Activated CD4-positive, alpha-beta memory T cell treated with anti-CD3 and anti-CD28 coated beads, Interleukin-2, amount 10 ng/mL, durations not matched to agents 7 days and 5 days (primary cell): Measurements from ENCODE around the gene MAD1L1. TPM values are rescaled to one million over a fixed set of nuclear protein-coding genes. Genes with fewer than 3 reads are reported as not detected.

ENCODE experiments used
- CTCF ChIA-PET: fragments of 350-600 bp; sonication (Branson Sonifier 250); formaldehyde crosslinking; loops from one replicate; lab custom pipeline; 2021; ENCODE audit warnings: antibody characterized with exemption, inconsistent platforms; lab: Charles Lee
- POLR2A ChIA-PET: fragments of 350-600 bp; sonication (Branson Sonifier 250); formaldehyde crosslinking; loops from one replicate; lab custom pipeline; 2021; ENCODE audit warnings: antibody characterized with exemption; lab: Charles Lee
- DNase-seq: peaks from one replicate; pipeline ENCODE4 v3.0.0-alpha.2; 2020
- H3K27ac Mint-ChIP-seq: one replicate; pipeline ENCODE4 v1.8.0; 2021; ENCODE audit warnings: mild to moderate bottlenecking, mixed read lengths
- H3K27me3 Mint-ChIP-seq: one replicate; pipeline ENCODE4 v1.8.0; 2021; ENCODE audit warnings: mixed read lengths
- H3K36me3 Mint-ChIP-seq: one replicate; pipeline ENCODE4 v1.8.0; 2021; ENCODE audit warnings: low read depth, mixed read lengths
- H3K4me1 Mint-ChIP-seq: one replicate; pipeline ENCODE4 v1.8.0; 2021; ENCODE audit warnings: mixed read lengths
- H3K4me3 Mint-ChIP-seq: one replicate; pipeline ENCODE4 v1.8.0; 2021; ENCODE audit warnings: mild to moderate bottlenecking, mixed read lengths
- H3K9me3 Mint-ChIP-seq: one replicate; pipeline ENCODE4 v1.8.0; 2021; ENCODE audit warnings: mixed read lengths
- total RNA-seq, 2 experiments: library from RNA; stranded (reverse); gene quantifications; one replicate each; pipeline ENCODE4 v1.2.3, GENCODE V29; 2021

MAD1L1 gene
- total RNA-seq, 2 experiments from 2014 or later, result 120 to 136 TPM

DNA sequence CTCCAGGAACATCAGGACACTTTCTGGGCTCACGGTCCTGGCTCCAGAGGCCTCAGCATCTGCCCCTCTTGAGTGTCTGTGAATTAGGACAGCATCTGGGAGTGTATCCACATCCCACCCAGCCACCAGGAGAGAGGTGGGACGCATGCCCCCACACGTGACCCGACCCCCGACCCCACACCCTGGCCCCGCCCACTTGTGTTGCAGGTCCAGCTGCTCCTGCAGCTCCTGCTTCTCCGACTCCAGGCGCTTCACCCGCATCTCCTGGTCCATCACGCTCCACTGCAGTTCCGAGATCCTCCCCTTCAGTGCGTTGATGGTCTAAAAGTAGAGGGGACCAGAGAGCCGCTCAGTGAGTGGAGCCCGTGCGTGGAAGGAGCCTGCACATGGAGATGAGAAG is 13.6 kb downstream of the MAD1L1 start:
- POLR2A ChIA-PET, result no interaction called here
- Mint-ChIP-seq H3K9me3 (no peaks in the 10 kb centered on the region), H3K4me1 (peaks cover 20% of the 10 kb centered on the region), H3K4me3 (no peak overlapping the region), H3K36me3 (peaks cover 35% of the 10 kb centered on the region), H3K27ac (no peak overlapping the region), H3K27me3 (no peaks in the 10 kb centered on the region)
- CTCF ChIA-PET, result no interaction called here
- no peak for DNase-seq

GRCh38 chr7:2218444-2218785 is 14.3 kb downstream of the MAD1L1 start:
- ChIA-PET POLR2A (no interaction called here), CTCF (no interaction called here)
- Mint-ChIP-seq H3K27ac (no peak overlapping the region), H3K36me3 (peaks cover 38% of the 10 kb centered on the region), H3K4me1 (peaks cover 26% of the 10 kb centered on the region), H3K27me3 (no peaks in the 10 kb centered on the region), H3K4me3 (no peak overlapping the region), H3K9me3 (no peaks in the 10 kb centered on the region)
- DNase-seq, result no peak

- Mint-ChIP-seq H3K9me3 (no peaks in the 10 kb centered on the region), H3K4me3 (no peak overlapping the region), H3K36me3 (peaks cover 42% of the 10 kb centered on the region), H3K27ac (no peak overlapping the region), H3K4me1 (peaks cover 26% of the 10 kb centered on the region), H3K27me3 (no peaks in the 10 kb centered on the region)
- no peak for DNase-seq
- CTCF ChIA-PET, result no interaction called here
- POLR2A ChIA-PET, result no interaction called here
Measured at GRCh38 chr7:2217716-2218443, 14.9 kb downstream of the MAD1L1 start.

DNA sequence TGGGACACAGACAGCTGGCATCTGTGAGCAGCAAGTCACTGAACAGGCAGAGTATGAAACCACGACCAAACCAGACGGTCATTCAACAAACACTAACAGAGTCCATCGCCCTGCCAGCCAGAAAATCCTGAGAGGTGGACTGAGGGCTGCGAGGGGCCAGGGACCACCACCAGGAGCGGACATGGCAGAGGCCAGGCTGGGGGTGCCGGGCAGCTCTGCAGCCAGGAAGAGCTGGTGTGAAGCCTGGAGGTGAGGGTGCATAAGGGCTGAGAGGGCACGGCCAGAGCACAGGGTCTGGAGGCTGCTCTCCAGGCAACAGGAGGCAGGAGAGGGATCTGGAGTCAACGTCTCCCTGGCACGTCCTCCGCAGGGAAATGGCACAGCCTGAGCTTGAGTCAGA is 15.5 kb downstream of the MAD1L1 start:
- CTCF ChIA-PET, result no interaction called here
- Mint-ChIP-seq H3K4me1 (peaks cover 26% of the 10 kb centered on the region), H3K9me3 (no peaks in the 10 kb centered on the region), H3K27me3 (no peaks in the 10 kb centered on the region), H3K4me3 (no peak overlapping the region), H3K27ac (peak overlapping the region; percentile 31), H3K36me3 (peaks cover 45% of the 10 kb centered on the region)
- no peak for DNase-seq
- POLR2A ChIA-PET, result no interaction called here

DNA sequence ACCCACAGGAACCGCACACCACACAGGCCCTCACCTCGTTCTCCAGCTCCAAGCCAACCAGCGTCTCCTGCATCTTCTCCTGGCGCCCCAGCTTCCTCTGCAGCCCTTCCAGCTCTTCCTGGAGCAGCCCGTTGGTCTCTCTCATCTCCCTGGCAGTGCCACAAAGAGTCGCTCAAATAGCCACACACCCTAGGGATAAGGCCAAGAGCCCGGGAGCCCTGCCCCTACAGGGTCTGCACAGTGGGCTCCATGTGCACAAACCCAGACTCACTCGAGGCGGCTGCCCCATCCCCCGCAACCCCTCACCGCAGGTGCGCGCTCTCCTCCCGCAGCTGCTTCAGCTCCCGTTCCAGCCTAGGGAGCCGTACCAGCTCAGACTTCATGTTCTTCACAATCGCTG is 16.9 kb downstream of the MAD1L1 start:
- no peak overlapping the region for H3K4me3 Mint-ChIP-seq
- CTCF ChIA-PET, result interaction anchor here (0.6 kb wide), 1 partner anchor 34 kb away, joined by 3 read pairs; no protein-coding TSS in a partner anchor
- H3K27ac Mint-ChIP-seq, result peak overlapping the region; percentile 79
- no peaks in the 10 kb centered on the region for H3K9me3 Mint-ChIP-seq
- H3K27me3 Mint-ChIP-seq, result no peaks in the 10 kb centered on the region
- POLR2A ChIA-PET, result no interaction called here
- peaks cover 47% of the 10 kb centered on the region for H3K36me3 Mint-ChIP-seq
- peaks cover 26% of the 10 kb centered on the region for H3K4me1 Mint-ChIP-seq
- DNase-seq, result no peak

DNA sequence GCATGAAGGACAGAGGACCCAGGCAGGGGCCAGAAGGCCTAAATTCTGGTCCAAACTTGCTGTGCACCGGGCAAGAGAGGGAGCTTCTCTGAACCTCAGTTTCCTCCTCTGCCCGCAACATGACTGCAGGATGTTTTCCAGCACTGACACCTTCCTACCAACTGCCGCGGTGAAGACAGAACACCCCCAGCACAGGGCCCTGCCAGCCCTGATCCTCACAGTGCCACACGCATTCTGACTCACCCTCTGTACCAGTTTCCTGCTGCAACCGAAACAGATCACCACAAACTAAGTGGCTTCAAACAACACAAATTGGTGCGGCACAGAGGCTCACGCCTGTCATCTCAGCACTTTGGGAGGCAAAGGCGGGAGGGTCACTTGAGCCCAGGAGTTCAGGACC is 18.1 kb downstream of the MAD1L1 start:
- peak; percentile 69 for DNase-seq
- ChIA-PET POLR2A (interaction anchor here (1.4 to 1.6 kb wide), 2 partner anchors 27 to 34 kb away, joined by 4 to 5 read pairs; no protein-coding TSS in a partner anchor), CTCF (interaction anchor here (0.5 to 0.6 kb wide), 2 partner anchors 43 to 205 kb away, joined by 3 to 4 read pairs; no protein-coding TSS in a partner anchor)
- Mint-ChIP-seq H3K4me1 (peaks cover 27% of the 10 kb centered on the region), H3K9me3 (no peaks in the 10 kb centered on the region), H3K27ac (peak overlapping the region; percentile 79), H3K4me3 (no peak overlapping the region), H3K36me3 (peaks cover 49% of the 10 kb centered on the region), H3K27me3 (no peaks in the 10 kb centered on the region)

DNA sequence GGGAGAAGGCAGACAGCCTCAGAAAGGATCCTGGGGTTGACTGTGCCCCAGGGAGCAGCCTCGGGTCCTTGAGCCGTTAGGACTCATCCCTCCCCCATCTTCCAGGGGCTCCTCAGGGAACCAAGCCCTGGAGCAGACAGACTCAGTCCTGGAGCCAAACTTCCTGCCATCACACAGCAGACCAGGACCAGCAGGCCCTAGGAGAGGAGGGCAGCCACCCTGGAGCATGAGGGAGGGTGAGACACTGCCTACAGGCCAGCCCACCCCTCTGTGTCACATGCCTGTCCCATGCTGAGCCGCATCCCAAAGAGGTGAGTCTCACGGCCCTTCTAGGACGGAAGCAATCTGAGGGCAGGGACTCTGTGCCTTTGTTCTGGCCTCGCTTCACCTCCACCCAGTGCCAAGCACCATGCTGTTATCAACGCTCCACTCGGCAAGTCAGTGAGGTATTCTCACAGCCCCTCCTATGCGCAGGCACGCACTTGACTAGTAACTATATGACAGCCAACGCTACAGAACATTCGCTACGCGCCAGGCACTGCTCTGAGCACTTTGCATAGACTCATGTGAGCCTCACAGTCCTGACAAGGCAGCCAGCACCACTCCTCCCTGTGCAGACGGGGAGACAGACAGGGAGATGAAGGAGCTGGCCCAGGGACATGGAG is 19.1 kb downstream of the MAD1L1 start:
- DNase-seq, result no peak
- CTCF ChIA-PET, result interaction anchor here (0.5 to 1.0 kb wide), 3 partner anchors 18 to 206 kb away, joined by 3 to 4 read pairs (median 3); no protein-coding TSS in a partner anchor
- Mint-ChIP-seq H3K9me3 (no peaks in the 10 kb centered on the region), H3K36me3 (peaks cover 52% of the 10 kb centered on the region), H3K27me3 (no peaks in the 10 kb centered on the region), H3K27ac (peak overlapping the region; percentile 79), H3K4me1 (peaks cover 27% of the 10 kb centered on the region), H3K4me3 (no peak overlapping the region)
- POLR2A ChIA-PET, result interaction anchor here (1.4 to 1.6 kb wide), 2 partner anchors 28 to 35 kb away, joined by 4 to 5 read pairs; no protein-coding TSS in a partner anchor

DNA sequence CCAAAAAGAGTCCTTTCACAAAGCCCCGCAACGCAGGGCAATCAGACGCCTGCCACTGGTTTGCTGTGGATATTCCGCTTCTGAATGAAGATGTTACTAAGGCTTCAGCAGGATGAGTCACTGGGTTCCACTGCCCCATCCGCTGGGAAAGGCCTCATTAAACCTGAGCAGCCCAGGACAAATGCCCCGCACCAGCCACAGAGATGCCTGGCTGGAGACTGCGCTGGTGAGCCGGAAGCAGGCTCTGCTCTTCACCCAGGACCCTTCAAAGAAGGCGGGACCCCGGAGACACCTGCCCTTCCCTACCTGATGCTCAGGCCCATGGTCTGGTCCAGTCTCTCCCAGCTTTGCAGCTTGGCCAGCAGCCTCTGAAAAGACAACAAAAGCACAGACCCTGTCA is 19.8 kb downstream of the MAD1L1 start:
- peaks cover 51% of the 10 kb centered on the region for H3K36me3 Mint-ChIP-seq
- H3K9me3 Mint-ChIP-seq, result no peaks in the 10 kb centered on the region
- ChIA-PET POLR2A (no interaction called here), CTCF (interaction anchor here (1.0 kb wide), 1 partner anchor 17 kb away, joined by 3 read pairs; no protein-coding TSS in a partner anchor)
- H3K27ac Mint-ChIP-seq, result no peak overlapping the region
- DNase-seq, result no peak
- H3K27me3 Mint-ChIP-seq, result no peaks in the 10 kb centered on the region
- peaks cover 27% of the 10 kb centered on the region for H3K4me1 Mint-ChIP-seq
- H3K4me3 Mint-ChIP-seq, result no peak overlapping the region

DNA sequence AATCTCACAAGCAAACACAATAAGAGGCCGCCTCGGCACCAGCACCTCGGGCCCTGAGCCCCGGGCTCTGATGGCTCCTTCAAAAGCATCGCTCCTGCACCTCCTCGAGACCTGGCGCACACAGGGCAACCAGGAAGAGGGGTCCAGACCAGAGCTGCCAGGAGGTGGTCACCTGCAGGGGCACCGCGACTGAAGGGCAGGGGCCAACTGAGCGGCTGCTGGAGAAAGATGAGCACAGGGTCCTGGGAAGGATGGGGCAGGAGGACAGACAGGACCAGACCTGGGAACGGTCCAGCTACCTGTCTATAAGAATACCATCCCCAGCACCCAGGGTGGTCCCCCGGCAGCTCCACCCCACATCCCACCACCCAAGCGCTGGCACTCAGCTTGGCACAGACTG is 20.8 kb downstream of the MAD1L1 start:
- ChIA-PET POLR2A (no interaction called here), CTCF (interaction anchor here (1.6 kb wide), 1 partner anchor 136 kb away, joined by 4 read pairs; no protein-coding TSS in a partner anchor)
- no peak for DNase-seq
- H3K27me3 Mint-ChIP-seq, result no peaks in the 10 kb centered on the region
- no peak overlapping the region for H3K4me3 Mint-ChIP-seq
- H3K9me3 Mint-ChIP-seq, result no peaks in the 10 kb centered on the region
- peaks cover 26% of the 10 kb centered on the region for H3K4me1 Mint-ChIP-seq
- H3K27ac Mint-ChIP-seq, result peak overlapping the region; percentile 31
- peaks cover 46% of the 10 kb centered on the region for H3K36me3 Mint-ChIP-seq

DNA sequence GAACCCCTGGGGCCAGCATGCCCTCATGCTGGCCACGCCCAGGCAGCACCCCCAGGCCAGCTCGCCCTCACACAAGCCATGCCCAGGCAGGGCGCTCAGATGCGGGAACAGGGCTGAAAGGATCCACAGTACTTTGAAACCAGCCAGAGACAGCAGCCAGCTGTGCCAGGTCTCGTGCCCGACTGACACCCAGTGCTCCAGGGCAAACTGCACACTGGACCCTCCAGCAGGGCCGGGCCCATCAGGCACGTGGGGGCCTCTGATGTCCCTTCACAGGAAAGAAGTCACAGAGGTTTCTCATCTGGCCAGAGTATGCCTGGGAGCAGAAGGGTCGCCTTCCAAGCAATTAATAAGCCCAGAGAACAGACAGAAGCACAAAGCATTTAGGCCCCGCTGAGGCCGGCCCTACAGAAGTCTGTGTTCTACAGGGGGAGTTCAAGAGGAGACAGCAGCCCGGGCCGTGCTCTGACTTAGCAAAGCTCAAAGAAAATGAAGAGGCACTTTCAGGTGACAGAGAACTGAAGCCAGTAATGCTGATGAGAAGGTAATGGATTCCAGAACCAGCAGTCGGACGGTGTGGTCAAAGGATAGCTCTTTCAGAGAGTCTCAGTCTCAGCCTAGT is 21.4 kb downstream of the MAD1L1 start:
- CTCF ChIA-PET, result interaction anchor here (1.6 kb wide), 1 partner anchor 136 kb away, joined by 4 read pairs; no protein-coding TSS in a partner anchor
- DNase-seq, result no peak
- Mint-ChIP-seq H3K9me3 (no peaks in the 10 kb centered on the region), H3K4me3 (no peak overlapping the region), H3K27me3 (no peaks in the 10 kb centered on the region), H3K36me3 (peaks cover 44% of the 10 kb centered on the region), H3K27ac (peak overlapping the region; percentile 31), H3K4me1 (peaks cover 25% of the 10 kb centered on the region)
- POLR2A ChIA-PET, result no interaction called here

GRCh38 chr7:2210551-2211258 is 22.0 kb downstream of the MAD1L1 start:
- no peak overlapping the region for H3K4me3 Mint-ChIP-seq
- H3K27me3 Mint-ChIP-seq, result no peaks in the 10 kb centered on the region
- no peak for DNase-seq
- ChIA-PET CTCF (interaction anchor here (1.6 kb wide), 1 partner anchor 137 kb away, joined by 4 read pairs; no protein-coding TSS in a partner anchor), POLR2A (no interaction called here)
- no peak overlapping the region for H3K27ac Mint-ChIP-seq
- H3K9me3 Mint-ChIP-seq, result no peaks in the 10 kb centered on the region
- peaks cover 38% of the 10 kb centered on the region for H3K36me3 Mint-ChIP-seq
- peaks cover 21% of the 10 kb centered on the region for H3K4me1 Mint-ChIP-seq

DNA sequence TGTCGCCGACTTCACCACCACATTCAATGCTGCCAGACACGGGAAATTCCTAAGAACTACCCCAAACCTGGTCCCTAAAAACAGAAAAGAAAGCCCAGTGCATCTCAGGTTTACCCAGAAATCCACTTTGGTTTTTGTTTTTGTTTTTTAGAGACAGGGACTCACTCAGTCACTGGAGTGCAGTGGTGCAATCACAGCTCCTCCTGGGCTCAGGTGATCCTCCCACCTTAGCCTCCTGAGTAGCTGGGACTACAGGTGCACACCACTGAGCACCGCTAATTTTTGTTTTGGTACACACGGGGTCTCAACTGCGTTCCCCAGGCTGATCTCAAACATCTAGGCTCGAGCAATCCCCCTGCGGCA is 22.8 kb downstream of the MAD1L1 start:
- ChIA-PET POLR2A (no interaction called here), CTCF (interaction anchor here (0.9 to 1.3 kb wide), 4 partner anchors 110 to 629 kb away, joined by 3 to 5 read pairs (median 3); no protein-coding TSS in a partner anchor)
- no peak for DNase-seq
- Mint-ChIP-seq H3K9me3 (no peaks in the 10 kb centered on the region), H3K4me3 (no peak overlapping the region), H3K27me3 (no peaks in the 10 kb centered on the region), H3K27ac (no peak overlapping the region), H3K4me1 (peaks cover 16% of the 10 kb centered on the region), H3K36me3 (peaks cover 33% of the 10 kb centered on the region)
